Measurements from ENCODE around the gene SMC3. TPM values are rescaled to one million over a fixed set of nuclear protein-coding genes. Genes with fewer than 3 reads are reported as not detected.

SMC3 gene
- total and polyA plus RNA-seq, 4 donors: 14.7 to 35.8 (median 26.2) TPM

Other genes with a start within 250 kb of the SMC3 start
- 10 to 100 TPM; 10.4 to 30.3 TPM for gene DUSP5, start 69.8 kb upstream of the SMC3 start, total RNA-seq
- gene DUSP5, start 69.8 kb upstream of the SMC3 start, polyA plus RNA-seq: 1 to 10 TPM; 3.8 to 4.0 TPM
- gene RBM20, start 76.6 kb downstream of the SMC3 start, total RNA-seq: 10 to 100 TPM in 1 of 2 donors, 1 to 10 TPM in 1; 9.9 to 11.2 TPM
- gene RBM20, start 76.6 kb downstream of the SMC3 start, polyA plus RNA-seq: 1 to 10 TPM; 2.9 to 6.0 TPM

All from aorta (tissue), 4 donors.